Measurements from ENCODE around the gene YBEY.

Gene YBEY

GRCh38 chr21:46323227-46323709 lies 37.1 kb downstream of the YBEY start:
- Mint-ChIP-seq H3K36me3 (peaks cover 46% of the 10 kb centered on the region), H3K27ac (peak overlapping the region; percentile 99), H3K27me3 (peaks cover 4% of the 10 kb centered on the region), H3K4me1 (peaks cover 54% of the 10 kb centered on the region), H3K9me3 (no peaks in the 10 kb centered on the region), H3K4me3 (peak overlapping the region; percentile 90)
- no peak for DNase-seq
- CTCF ChIA-PET, result interaction anchor here (1.6 to 1.7 kb wide), 2 partner anchors 91 to 180 kb away, joined by 3 to 6 read pairs; no protein-coding TSS in a partner anchor

- H3K4me1 Mint-ChIP-seq, result peaks cover 50% of the 10 kb centered on the region
- H3K27me3 Mint-ChIP-seq, result peaks cover 4% of the 10 kb centered on the region
- H3K27ac Mint-ChIP-seq, result peak within 1 kb of the TSS; percentile 99
- peaks cover 43% of the 10 kb centered on the region for H3K36me3 Mint-ChIP-seq
- DNase-seq, result peak; percentile 98
- H3K9me3 Mint-ChIP-seq, result no peaks in the 10 kb centered on the region
- H3K4me3 Mint-ChIP-seq, result peak within 1 kb of the TSS; percentile 90
- CTCF ChIA-PET, result interaction anchor here (1.6 kb wide), 1 partner anchor 181 kb away, joined by 6 read pairs; no protein-coding TSS in a partner anchor
Measured at GRCh38 chr21:46323710-46324389, 37.7 kb downstream of the YBEY start, which contains the start of the genes C21orf58 and PCNT. C21orf58 (minus strand) TSS chr21:46323870; CDS start chr21:46322738, 1,132 bp downstream. PCNT (plus strand) TSS chr21:46324156; CDS start chr21:46324229, 73 bp downstream.

- Mint-ChIP-seq H3K9me3 (no peaks in the 10 kb centered on the region), H3K4me3 (peak overlapping the region; percentile 90), H3K4me1 (peaks cover 47% of the 10 kb centered on the region), H3K27me3 (peaks cover 4% of the 10 kb centered on the region), H3K27ac (peak overlapping the region; percentile 99), H3K36me3 (peaks cover 44% of the 10 kb centered on the region)
- CTCF ChIA-PET, result interaction anchor here (1.3 to 2.5 kb wide), 4 partner anchors 40 to 181 kb away, joined by 4 to 7 read pairs (median 6); partner anchors contain the start of gene MCM3AP
- DNase-seq, result peak; percentile 88
Measured at GRCh38 chr21:46324390-46325072, 38.4 kb downstream of the YBEY start.

GRCh38 chr21:46325073-46325912 lies 39.2 kb downstream of the YBEY start:
- Mint-ChIP-seq H3K4me3 (peak overlapping the region; percentile 90), H3K27me3 (peaks cover 4% of the 10 kb centered on the region), H3K9me3 (no peaks in the 10 kb centered on the region), H3K4me1 (peaks cover 44% of the 10 kb centered on the region), H3K27ac (peak overlapping the region; percentile 89), H3K36me3 (peaks cover 43% of the 10 kb centered on the region)
- DNase-seq, result peak; percentile 58
- CTCF ChIA-PET, result interaction anchor here (0.8 to 2.5 kb wide), 5 partner anchors 39 to 182 kb away, joined by 3 to 7 read pairs (median 6); partner anchors contain the start of gene MCM3AP

- H3K27ac Mint-ChIP-seq, result no peak overlapping the region
- H3K36me3 Mint-ChIP-seq, result peaks cover 42% of the 10 kb centered on the region
- no peak overlapping the region for H3K4me3 Mint-ChIP-seq
- H3K9me3 Mint-ChIP-seq, result no peaks in the 10 kb centered on the region
- CTCF ChIA-PET, result interaction anchor here (0.8 to 2.5 kb wide), 5 partner anchors 38 to 183 kb away, joined by 3 to 7 read pairs (median 6); partner anchors contain the start of gene MCM3AP
- H3K4me1 Mint-ChIP-seq, result peaks cover 35% of the 10 kb centered on the region
- H3K27me3 Mint-ChIP-seq, result peaks cover 4% of the 10 kb centered on the region
- no peak for DNase-seq
Measured at GRCh38 chr21:46326110-46326703, 40.1 kb downstream of the YBEY start.

GRCh38 chr21:46327711-46328110 lies 41.6 kb downstream of the YBEY start:
- peaks cover 22% of the 10 kb centered on the region for H3K4me1 Mint-ChIP-seq
- no peak overlapping the region for H3K27ac Mint-ChIP-seq
- no peak for DNase-seq
- CTCF ChIA-PET, result no interaction called here
- no peaks in the 10 kb centered on the region for H3K9me3 Mint-ChIP-seq
- H3K36me3 Mint-ChIP-seq, result peaks cover 40% of the 10 kb centered on the region
- peaks cover 4% of the 10 kb centered on the region for H3K27me3 Mint-ChIP-seq
- no peak overlapping the region for H3K4me3 Mint-ChIP-seq

- no peaks in the 10 kb centered on the region for H3K9me3 Mint-ChIP-seq
- peaks cover 22% of the 10 kb centered on the region for H3K4me1 Mint-ChIP-seq
- no peak overlapping the region for H3K27ac Mint-ChIP-seq
- no peak overlapping the region for H3K4me3 Mint-ChIP-seq
- DNase-seq, result no peak
- peaks cover 4% of the 10 kb centered on the region for H3K27me3 Mint-ChIP-seq
- peaks cover 36% of the 10 kb centered on the region for H3K36me3 Mint-ChIP-seq
- CTCF ChIA-PET, result no interaction called here
Measured at GRCh38 chr21:46328151-46328550, 42.0 kb downstream of the YBEY start.

- Mint-ChIP-seq H3K4me3 (no peak overlapping the region), H3K9me3 (no peaks in the 10 kb centered on the region), H3K4me1 (peaks cover 22% of the 10 kb centered on the region), H3K36me3 (peaks cover 34% of the 10 kb centered on the region), H3K27me3 (no peaks in the 10 kb centered on the region), H3K27ac (no peak overlapping the region)
- DNase-seq, result no peak
- CTCF ChIA-PET, result no interaction called here
Measured at GRCh38 chr21:46329796-46330195, 43.7 kb downstream of the YBEY start.

- Mint-ChIP-seq H3K36me3 (peaks cover 43% of the 10 kb centered on the region), H3K27me3 (no peaks in the 10 kb centered on the region), H3K4me1 (no peaks in the 10 kb centered on the region), H3K4me3 (no peak overlapping the region), H3K27ac (no peak overlapping the region), H3K9me3 (no peaks in the 10 kb centered on the region)
- CTCF ChIA-PET, result no interaction called here
- DNase-seq, result no peak
Measured at GRCh38 chr21:46334351-46335140, 48.4 kb downstream of the YBEY start.

GRCh38 chr21:46336603-46337002 lies 50.5 kb downstream of the YBEY start:
- Mint-ChIP-seq H3K27ac (no peak overlapping the region), H3K4me1 (no peaks in the 10 kb centered on the region), H3K4me3 (no peak overlapping the region), H3K36me3 (peaks cover 52% of the 10 kb centered on the region), H3K27me3 (no peaks in the 10 kb centered on the region), H3K9me3 (no peaks in the 10 kb centered on the region)
- CTCF ChIA-PET, result no interaction called here
- no peak for DNase-seq

- Mint-ChIP-seq H3K4me1 (no peaks in the 10 kb centered on the region), H3K4me3 (no peak overlapping the region), H3K9me3 (no peaks in the 10 kb centered on the region), H3K27me3 (no peaks in the 10 kb centered on the region), H3K27ac (no peak overlapping the region), H3K36me3 (peaks cover 57% of the 10 kb centered on the region)
- CTCF ChIA-PET, result no interaction called here
- no peak for DNase-seq
Measured at GRCh38 chr21:46340998-46341397, 54.9 kb downstream of the YBEY start.

GRCh38 chr21:46344219-46344915 lies 58.2 kb downstream of the YBEY start:
- no peaks in the 10 kb centered on the region for H3K27me3 Mint-ChIP-seq
- peaks cover 54% of the 10 kb centered on the region for H3K36me3 Mint-ChIP-seq
- CTCF ChIA-PET, result no interaction called here
- no peaks in the 10 kb centered on the region for H3K9me3 Mint-ChIP-seq
- H3K4me1 Mint-ChIP-seq, result no peaks in the 10 kb centered on the region
- DNase-seq, result no peak
- no peak overlapping the region for H3K4me3 Mint-ChIP-seq
- H3K27ac Mint-ChIP-seq, result no peak overlapping the region

Measured in activated naive CD4-positive, alpha-beta T cell treated with anti-CD3 and anti-CD28 coated beads, Interleukin-2, amount 10 ng/mL, durations not matched to agents 7 days and 5 days (primary cell).